ENCODE data around the gene PCCA. TPM values are rescaled to one million over a fixed set of nuclear protein-coding genes. Genes with fewer than 3 reads are reported as not detected.

Gene PCCA
- total and polyA plus RNA-seq, 2 donors (not counting 1 experiment from before 2014, with no cell fraction given) = 11.2 to 73.0 TPM

GRCh38 chr13:100459747-100460146, 370.9 kb downstream of the PCCA start:
- no peaks in the 10 kb centered on the region for H3K27me3 ChIP-seq (ENCODE audit: control insufficient read depth, insufficient read depth, low read length)
- TF ChIP-seq EZH2 (IDR thresholded peaks at IDR 0.05; ENCODE audit: low read length, missing control alignments) = no peak
- TF ChIP-seq, protein P1, sequence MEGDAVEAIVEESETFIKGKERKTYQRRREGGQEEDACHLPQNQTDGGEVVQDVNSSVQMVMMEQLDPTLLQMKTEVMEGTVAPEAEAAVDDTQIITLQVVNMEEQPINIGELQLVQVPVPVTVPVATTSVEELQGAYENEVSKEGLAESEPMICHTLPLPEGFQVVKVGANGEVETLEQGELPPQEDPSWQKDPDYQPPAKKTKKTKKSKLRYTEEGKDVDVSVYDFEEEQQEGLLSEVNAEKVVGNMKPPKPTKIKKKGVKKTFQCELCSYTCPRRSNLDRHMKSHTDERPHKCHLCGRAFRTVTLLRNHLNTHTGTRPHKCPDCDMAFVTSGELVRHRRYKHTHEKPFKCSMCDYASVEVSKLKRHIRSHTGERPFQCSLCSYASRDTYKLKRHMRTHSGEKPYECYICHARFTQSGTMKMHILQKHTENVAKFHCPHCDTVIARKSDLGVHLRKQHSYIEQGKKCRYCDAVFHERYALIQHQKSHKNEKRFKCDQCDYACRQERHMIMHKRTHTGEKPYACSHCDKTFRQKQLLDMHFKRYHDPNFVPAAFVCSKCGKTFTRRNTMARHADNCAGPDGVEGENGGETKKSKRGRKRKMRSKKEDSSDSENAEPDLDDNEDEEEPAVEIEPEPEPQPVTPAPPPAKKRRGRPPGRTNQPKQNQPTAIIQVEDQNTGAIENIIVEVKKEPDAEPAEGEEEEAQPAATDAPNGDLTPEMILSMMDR (conservative IDR thresholded peaks at IDR 0.05 in 1 of 2, IDR thresholded peaks at IDR 0.05 in 1 of 2; ENCODE audit: low read depth in 1 of 2, low read length in 2 of 2) = no peak
- no peaks in the 10 kb centered on the region for H3K79me2 ChIP-seq (ENCODE audit: control insufficient read depth, insufficient read depth, low read length)
- H3K36me3 ChIP-seq (ENCODE audit: control insufficient read depth, insufficient read depth, low read length) = no peaks in the 10 kb centered on the region
- no peaks in the 10 kb centered on the region for H4K20me1 ChIP-seq (ENCODE audit: control insufficient read depth, extremely low read depth, insufficient read depth, low read length)
- H2AFZ ChIP-seq (ENCODE audit: low read length) = no peak overlapping the region
- DNase-seq (ENCODE audit: low read depth in 2 of 2) = no peak
- no peak overlapping the region for H3K9ac ChIP-seq (ENCODE audit: insufficient read depth, low read length)
- H3K27ac ChIP-seq (ENCODE audit: insufficient read depth, low read length) = no peak overlapping the region
- no peak overlapping the region for H3K4me3 ChIP-seq (replicated peaks in 1 of 4; ENCODE audit: control extremely low read depth in 1 of 4, insufficient read depth in 1 of 4, low read depth in 3 of 4, low read length in 4 of 4)
- H3K9me3 ChIP-seq (ENCODE audit: control insufficient read depth, insufficient read depth, low read depth, low read length) = no peaks in the 10 kb centered on the region
- H3K4me1 ChIP-seq (ENCODE audit: control insufficient read depth, extremely low read depth, insufficient read depth, low read length) = peaks cover 2% of the 10 kb centered on the region
- no peak overlapping the region for H3K4me2 ChIP-seq (ENCODE audit: extremely low read depth, insufficient read depth, low read length)

DNA sequence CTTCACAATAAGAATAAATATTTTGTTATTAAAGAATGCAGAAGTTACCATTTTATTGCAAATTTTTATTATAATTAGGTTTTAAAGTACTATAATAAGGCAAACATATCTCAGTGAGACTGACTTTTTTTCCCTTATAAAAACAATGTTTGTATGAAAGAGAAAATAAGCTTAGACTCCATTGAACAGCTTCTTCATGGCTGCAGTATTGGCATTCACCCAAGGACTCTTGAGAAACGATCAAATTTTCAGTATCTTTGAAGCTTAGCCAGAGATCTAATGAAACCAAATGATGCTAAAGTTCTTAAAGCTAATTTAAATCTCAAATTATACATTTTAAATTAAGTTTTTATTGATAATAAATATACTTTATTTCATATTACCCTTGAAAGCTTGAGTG, 371.4 kb downstream of the PCCA start:
- H3K27me3 ChIP-seq (ENCODE audit: control insufficient read depth, insufficient read depth, low read length) = no peaks in the 10 kb centered on the region
- H3K9me3 ChIP-seq (ENCODE audit: control insufficient read depth, insufficient read depth, low read depth, low read length) = no peaks in the 10 kb centered on the region
- H3K79me2 ChIP-seq (ENCODE audit: control insufficient read depth, insufficient read depth, low read length) = no peaks in the 10 kb centered on the region
- H3K27ac ChIP-seq (ENCODE audit: insufficient read depth, low read length) = no peak overlapping the region
- no peak for TF ChIP-seq EZH2 (IDR thresholded peaks at IDR 0.05; ENCODE audit: low read length, missing control alignments)
- TF ChIP-seq, protein P1 (conservative IDR thresholded peaks at IDR 0.05 in 1 of 2, IDR thresholded peaks at IDR 0.05 in 1 of 2; ENCODE audit: low read depth in 1 of 2, low read length in 2 of 2) = no peak
- H3K36me3 ChIP-seq (ENCODE audit: control insufficient read depth, insufficient read depth, low read length) = no peaks in the 10 kb centered on the region
- no peak overlapping the region for H3K4me3 ChIP-seq (replicated peaks in 1 of 4; ENCODE audit: control extremely low read depth in 1 of 4, insufficient read depth in 1 of 4, low read depth in 3 of 4, low read length in 4 of 4)
- no peak overlapping the region for H3K4me2 ChIP-seq (ENCODE audit: extremely low read depth, insufficient read depth, low read length)
- DNase-seq (ENCODE audit: low read depth in 2 of 2) = peak in 1 of 2 donors; percentile 40
- H3K9ac ChIP-seq (ENCODE audit: insufficient read depth, low read length) = no peak overlapping the region
- no peaks in the 10 kb centered on the region for H3K4me1 ChIP-seq (ENCODE audit: control insufficient read depth, extremely low read depth, insufficient read depth, low read length)
- no peaks in the 10 kb centered on the region for H4K20me1 ChIP-seq (ENCODE audit: control insufficient read depth, extremely low read depth, insufficient read depth, low read length)
- H2AFZ ChIP-seq (ENCODE audit: low read length) = no peak overlapping the region

DNA sequence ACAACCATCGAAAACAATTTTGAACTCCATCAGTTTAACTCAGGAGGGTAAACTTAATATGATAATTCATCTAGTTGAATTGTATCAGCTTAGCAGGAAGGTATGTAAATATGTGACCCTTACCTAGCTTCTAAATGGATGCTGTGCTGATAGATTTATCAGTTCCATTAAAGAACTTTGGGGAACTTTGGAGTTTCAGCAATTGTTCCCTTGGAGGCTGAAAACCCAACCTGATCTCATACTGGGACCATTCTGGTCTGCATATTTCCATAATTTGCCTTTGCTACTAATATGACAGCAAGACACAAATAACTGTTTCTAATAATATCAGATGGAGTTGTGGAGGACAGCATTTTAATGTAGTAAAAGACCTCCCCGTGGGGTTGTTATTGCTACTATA, 371.9 kb downstream of the PCCA start:
- no peaks in the 10 kb centered on the region for H3K4me1 ChIP-seq (ENCODE audit: control insufficient read depth, extremely low read depth, insufficient read depth, low read length)
- H2AFZ ChIP-seq (ENCODE audit: low read length) = no peak overlapping the region
- no peak overlapping the region for H3K4me2 ChIP-seq (ENCODE audit: extremely low read depth, insufficient read depth, low read length)
- no peak overlapping the region for H3K4me3 ChIP-seq (replicated peaks in 1 of 4; ENCODE audit: control extremely low read depth in 1 of 4, insufficient read depth in 1 of 4, low read depth in 3 of 4, low read length in 4 of 4)
- H4K20me1 ChIP-seq (ENCODE audit: control insufficient read depth, extremely low read depth, insufficient read depth, low read length) = no peaks in the 10 kb centered on the region
- no peaks in the 10 kb centered on the region for H3K9me3 ChIP-seq (ENCODE audit: control insufficient read depth, insufficient read depth, low read depth, low read length)
- no peak overlapping the region for H3K27ac ChIP-seq (ENCODE audit: insufficient read depth, low read length)
- H3K27me3 ChIP-seq (ENCODE audit: control insufficient read depth, insufficient read depth, low read length) = no peaks in the 10 kb centered on the region
- no peaks in the 10 kb centered on the region for H3K36me3 ChIP-seq (ENCODE audit: control insufficient read depth, insufficient read depth, low read length)
- H3K79me2 ChIP-seq (ENCODE audit: control insufficient read depth, insufficient read depth, low read length) = no peaks in the 10 kb centered on the region
- DNase-seq (ENCODE audit: low read depth in 2 of 2) = no peak
- H3K9ac ChIP-seq (ENCODE audit: insufficient read depth, low read length) = no peak overlapping the region
- TF ChIP-seq, protein P1 (conservative IDR thresholded peaks at IDR 0.05 in 1 of 2, IDR thresholded peaks at IDR 0.05 in 1 of 2; ENCODE audit: low read depth in 1 of 2, low read length in 2 of 2) = no peak
- no peak for TF ChIP-seq EZH2 (IDR thresholded peaks at IDR 0.05; ENCODE audit: low read length, missing control alignments)
